D721Med (cell line): ENCODE measurements around the gene PADI3.
"Not testable (repeated sequence)": the region's sequence is repeated elsewhere in the genome, so short reads cannot be mapped to it uniquely, and the experiment has no call there.

Experiments used
- DNase-seq: peaks from one replicate; pipeline ENCODE4 v3.0.0; 2011; ENCODE audit warnings: low spot score; ENCODE audit not compliant: insufficient read length
- FAIRE-seq: peaks from 2 replicates; lab custom pipeline; 2011; peaks lifted over from hg19 to GRCh38; lab: Jason Lieb, UNC
- TF ChIP-seq, protein P1 (sequence below): IDR thresholded peaks from 2 replicates; pipeline ENCODE4 v1.5.1; 2012; ENCODE audit warnings: mild to moderate bottlenecking, control low read depth; ENCODE audit not compliant: insufficient read depth; ENCODE audit errors: missing control alignments

PADI3 gene

DNA sequence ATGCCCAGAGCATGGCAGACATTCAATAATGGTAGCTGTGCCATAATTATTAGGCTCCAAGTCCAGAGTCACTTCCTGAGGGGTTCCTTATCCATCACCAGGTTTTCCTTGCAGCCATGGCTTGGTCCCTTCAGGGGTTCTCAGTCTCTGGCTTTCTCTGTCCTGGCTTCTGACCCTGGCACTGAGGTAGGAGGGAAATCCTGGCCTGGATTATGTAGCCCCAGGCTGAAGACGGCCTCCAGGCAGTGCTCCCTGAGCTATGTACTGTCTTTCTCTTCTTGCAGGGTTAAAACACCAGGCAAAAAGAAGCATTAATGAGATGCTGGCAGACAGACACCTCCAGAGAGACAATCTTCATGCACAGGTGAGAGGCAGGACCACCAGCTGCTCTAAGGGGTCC, 9.5 kb upstream of the PADI3 start:
- FAIRE-seq (no peak), DNase-seq (peak; percentile 30)
- TF ChIP-seq, protein P1, sequence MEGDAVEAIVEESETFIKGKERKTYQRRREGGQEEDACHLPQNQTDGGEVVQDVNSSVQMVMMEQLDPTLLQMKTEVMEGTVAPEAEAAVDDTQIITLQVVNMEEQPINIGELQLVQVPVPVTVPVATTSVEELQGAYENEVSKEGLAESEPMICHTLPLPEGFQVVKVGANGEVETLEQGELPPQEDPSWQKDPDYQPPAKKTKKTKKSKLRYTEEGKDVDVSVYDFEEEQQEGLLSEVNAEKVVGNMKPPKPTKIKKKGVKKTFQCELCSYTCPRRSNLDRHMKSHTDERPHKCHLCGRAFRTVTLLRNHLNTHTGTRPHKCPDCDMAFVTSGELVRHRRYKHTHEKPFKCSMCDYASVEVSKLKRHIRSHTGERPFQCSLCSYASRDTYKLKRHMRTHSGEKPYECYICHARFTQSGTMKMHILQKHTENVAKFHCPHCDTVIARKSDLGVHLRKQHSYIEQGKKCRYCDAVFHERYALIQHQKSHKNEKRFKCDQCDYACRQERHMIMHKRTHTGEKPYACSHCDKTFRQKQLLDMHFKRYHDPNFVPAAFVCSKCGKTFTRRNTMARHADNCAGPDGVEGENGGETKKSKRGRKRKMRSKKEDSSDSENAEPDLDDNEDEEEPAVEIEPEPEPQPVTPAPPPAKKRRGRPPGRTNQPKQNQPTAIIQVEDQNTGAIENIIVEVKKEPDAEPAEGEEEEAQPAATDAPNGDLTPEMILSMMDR = no peak

DNA sequence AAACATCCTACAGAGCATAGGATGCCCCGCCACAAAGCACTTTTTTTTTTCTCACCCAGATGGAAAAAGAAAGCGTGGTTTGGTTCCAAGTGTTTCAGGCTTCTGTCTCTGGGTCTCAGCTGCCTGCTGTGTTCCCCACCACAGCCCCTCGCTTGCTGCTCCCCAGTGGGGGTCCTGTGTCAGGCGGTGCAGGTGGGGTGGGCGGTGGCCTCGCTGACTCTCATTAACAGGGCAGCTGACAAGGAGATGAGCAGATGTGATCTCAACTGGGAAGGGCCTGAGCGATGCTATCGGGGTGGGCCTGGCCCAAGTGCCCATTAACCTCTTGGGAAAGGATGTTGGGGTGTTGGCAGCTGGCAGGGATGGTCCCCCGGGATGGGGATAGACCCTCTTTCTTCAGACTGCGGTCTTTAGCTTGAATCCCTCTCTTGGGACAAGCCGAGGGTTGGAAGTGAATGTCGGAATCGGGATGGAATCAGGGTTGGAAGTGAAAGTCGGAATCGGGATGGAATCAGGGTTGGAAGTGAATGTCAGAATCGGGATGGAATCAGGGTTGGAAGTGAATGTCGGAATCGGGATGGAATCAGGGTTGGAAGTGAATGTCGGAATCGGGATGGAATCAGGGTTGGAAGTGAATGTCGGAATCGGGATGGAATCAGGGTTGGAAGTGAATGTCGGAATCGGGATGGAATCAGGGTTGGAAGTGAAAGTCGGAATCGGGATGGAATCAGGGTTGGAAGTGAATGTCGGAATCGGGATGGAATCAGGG, 7.7 kb upstream of the PADI3 start:
- not testable (repeated sequence) for FAIRE-seq, DNase-seq

DNA sequence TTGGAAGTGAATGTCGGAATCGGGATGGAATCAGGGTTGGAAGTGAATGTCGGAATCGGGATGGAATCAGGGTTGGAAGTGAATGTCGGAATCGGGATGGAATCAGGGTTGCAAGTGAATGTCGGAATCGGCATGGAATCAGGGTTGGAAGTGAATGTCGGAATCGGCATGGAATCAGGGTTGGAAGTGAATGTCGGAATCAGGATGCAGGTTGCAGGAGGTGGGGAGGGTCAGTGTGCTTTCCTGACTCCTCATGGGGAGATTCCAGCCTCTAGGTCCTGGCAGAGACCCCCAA, 7.2 kb upstream of the PADI3 start:
- FAIRE-seq, DNase-seq: not testable (repeated sequence)

DNA sequence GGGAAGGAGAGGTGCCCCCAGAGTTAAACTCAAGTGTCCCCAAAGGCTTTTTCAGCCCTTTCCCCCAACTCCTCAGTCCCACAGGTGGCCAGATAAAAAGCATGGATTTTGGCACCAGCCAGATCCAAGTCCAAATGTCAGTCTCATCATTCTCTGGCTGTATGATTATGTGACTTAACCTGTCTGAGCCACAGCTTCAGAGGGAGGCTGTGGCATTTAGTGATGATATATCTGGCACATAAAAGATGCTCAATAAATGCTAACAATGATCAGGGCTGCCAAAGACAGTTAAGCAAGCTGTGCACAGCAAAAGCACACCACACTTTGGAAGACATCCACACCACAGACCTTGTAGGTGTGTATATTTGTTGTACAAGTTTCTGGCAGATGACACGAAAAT, 5.6 kb upstream of the PADI3 start:
- FAIRE-seq = no peak
- TF ChIP-seq, protein P1 = no peak
- DNase-seq = no peak

DNA sequence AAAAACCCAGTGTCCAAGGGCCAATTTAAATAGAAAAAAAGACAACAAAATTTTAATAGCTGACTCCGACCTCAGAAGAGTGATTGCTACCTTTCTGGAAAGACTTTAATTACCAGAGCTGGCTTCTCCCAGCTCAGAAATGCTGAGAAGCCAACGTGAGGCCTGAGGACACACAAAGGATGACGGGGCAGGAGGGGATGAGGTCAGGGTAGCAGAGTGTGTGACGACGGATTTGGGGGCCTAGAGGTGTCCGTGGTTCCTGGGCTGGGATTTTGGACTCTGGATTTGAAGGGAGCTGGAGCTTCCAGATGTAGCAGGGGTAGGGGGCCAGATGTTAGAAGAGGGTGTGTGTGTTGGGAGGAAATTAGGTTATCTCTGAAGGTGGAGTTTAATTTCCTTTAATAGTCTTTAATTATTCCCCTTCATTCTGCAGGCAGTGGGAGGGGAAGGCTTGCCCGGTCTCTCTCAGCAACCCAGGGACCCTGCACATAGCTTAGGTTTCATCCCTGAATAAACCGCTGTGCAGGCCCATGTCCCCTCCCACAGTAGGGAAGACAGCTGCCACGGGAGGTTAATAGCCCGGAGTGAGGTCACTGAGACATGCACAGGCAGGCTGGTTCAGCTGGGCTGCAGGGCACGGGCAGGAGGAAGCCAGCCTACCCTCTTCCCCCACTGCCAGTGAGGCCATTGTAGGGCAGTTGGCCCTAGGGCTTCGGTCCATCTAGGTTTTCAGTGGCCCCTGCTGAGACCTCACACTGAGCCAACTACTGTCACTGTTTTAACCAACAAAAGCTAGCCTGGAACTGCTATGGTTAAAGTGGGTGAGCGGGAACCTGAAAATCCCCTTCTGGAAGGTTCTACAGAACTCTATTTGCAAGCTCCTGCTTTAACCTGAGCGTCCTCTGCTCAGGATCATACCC, 3.8 kb upstream of the PADI3 start:
- FAIRE-seq = no peak
- TF ChIP-seq, protein P1 = no peak
- DNase-seq = no peak

DNA sequence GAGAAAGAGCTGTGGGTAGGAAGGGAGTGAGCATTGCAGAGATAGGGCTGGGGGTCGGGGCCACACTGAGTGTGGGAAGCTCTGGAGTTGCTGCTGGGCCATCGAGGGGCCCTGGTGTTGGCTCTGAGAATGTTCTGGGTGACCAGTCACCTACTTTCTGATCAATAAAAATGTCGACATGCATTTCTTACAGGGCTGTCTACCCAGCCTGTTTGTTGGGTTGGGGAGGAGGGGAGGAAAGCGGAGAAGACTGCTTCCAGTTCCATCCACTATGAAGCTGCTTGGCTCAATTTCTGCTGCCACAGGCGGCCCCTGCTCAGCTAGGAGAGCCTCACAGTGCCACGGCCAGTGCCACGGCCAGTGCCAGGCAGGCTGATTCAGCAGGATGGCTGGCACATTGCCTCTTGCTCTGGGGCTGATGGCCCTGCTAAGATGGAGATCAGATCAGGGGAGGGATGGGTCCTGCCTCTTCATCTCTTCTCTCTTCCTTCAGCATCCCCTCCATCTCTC, 3.0 kb upstream of the PADI3 start:
- DNase-seq (no peak), FAIRE-seq (no peak)
- TF ChIP-seq, protein P1 = no peak

DNA sequence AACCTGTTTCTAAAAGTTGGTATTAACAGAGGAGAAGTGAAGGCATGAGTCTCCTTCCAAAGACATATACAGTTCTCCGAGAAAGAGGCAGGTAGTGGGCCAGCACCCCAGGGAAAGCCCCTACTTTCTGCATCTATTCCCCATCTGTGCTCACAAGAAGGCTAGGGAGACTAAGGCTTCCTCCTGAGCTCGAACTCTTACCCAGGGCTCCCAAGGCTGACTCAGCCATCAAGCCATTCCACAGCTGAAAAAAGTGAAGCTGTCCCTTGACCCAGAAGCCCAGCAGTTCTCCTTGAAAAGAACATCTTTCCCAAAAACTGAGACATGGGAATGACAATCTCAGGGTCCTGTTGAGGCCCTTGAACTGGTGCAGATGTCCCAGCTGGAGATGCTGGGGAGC, 1.9 kb upstream of the PADI3 start:
- TF ChIP-seq, protein P1 = no peak
- FAIRE-seq = no peak
- DNase-seq = no peak

DNA sequence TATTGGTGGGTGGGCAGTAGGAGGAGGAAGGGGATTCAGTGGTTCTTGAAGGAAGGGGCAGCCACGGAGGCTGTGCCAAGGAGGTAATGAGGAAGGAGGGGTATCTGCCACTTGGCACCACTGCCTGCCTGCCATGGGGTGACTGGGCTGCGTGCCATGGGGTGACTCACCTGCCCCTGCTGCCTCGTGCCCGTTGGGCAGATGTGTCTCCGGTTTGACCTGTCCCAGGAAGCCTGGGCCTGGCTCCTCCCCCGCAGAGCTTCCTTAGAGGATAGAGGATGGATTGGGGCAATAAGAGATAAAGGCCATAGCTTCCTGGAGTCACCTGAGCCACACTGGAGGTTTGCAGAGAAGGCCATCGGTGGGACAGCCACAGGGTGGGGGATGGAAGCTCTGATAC, 1.7 kb downstream of the PADI3 start:
- TF ChIP-seq, protein P1 = no peak

More for the DNA sequence above, 1.7 kb downstream of the PADI3 start:
- FAIRE-seq (no peak), DNase-seq (no peak)
